ENCODE measurements around the gene GLRX5.
"Not testable (repeated sequence)": the region's sequence is repeated elsewhere in the genome, so short reads cannot be mapped to it uniquely, and the experiment has no call there.

DNA sequence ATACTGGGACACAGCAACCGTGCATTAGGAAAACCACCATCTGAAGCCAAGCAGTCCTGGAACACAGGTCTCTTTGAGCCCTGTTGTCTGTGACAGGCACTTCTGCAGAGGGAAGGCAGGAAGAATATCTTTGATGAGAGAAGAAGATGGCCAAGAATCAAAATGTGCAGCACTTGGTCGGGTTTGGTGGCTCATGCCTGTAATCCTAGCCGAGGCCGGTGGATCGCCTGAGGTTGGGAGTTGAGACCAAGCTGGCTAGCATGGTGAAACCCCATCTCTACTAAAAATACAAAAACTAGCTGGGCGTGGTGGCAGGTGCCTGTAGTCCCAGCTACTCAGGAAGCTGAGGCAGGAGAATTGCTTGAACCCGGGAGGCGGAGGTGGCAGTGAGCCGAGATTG lies 24.5 kb upstream of the GLRX5 start:
- TF ChIP-seq, protein P1, sequence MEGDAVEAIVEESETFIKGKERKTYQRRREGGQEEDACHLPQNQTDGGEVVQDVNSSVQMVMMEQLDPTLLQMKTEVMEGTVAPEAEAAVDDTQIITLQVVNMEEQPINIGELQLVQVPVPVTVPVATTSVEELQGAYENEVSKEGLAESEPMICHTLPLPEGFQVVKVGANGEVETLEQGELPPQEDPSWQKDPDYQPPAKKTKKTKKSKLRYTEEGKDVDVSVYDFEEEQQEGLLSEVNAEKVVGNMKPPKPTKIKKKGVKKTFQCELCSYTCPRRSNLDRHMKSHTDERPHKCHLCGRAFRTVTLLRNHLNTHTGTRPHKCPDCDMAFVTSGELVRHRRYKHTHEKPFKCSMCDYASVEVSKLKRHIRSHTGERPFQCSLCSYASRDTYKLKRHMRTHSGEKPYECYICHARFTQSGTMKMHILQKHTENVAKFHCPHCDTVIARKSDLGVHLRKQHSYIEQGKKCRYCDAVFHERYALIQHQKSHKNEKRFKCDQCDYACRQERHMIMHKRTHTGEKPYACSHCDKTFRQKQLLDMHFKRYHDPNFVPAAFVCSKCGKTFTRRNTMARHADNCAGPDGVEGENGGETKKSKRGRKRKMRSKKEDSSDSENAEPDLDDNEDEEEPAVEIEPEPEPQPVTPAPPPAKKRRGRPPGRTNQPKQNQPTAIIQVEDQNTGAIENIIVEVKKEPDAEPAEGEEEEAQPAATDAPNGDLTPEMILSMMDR (IDR thresholded peaks at IDR 0.05): not testable (repeated sequence)
- not testable (repeated sequence) for TF ChIP-seq POLR2A (IDR thresholded peaks at IDR 0.05); POLR2AphosphoS5 (IDR thresholded peaks at IDR 0.05); EP300 (IDR thresholded peaks at IDR 0.05; ENCODE audit: low read depth)
